GM21717 (cell line): ENCODE results near the gene RAB12.
A peak's percentile ranks its signal among the peaks of the same experiment; 100 is the strongest.
"Not testable (repeated sequence)": the region's sequence is repeated elsewhere in the genome, so short reads cannot be mapped to it uniquely, and the experiment has no call there.

Source experiments
- ATAC-seq: cut with Tn5 transposase; IDR thresholded peaks from one replicate; pipeline ENCODE4 v1.9.1; 2021; ENCODE audit warnings: mild to moderate bottlenecking, moderate library complexity; ENCODE audit not compliant: unreplicated experiment

The RAB12 gene

GRCh38 chr18:8608795-8609658, at the start of gene RAB12:
TSS of gene RAB12 (plus strand) at chr18:8609437. CDS start at chr18:8609440, 3 bp downstream.
- ATAC-seq: peak; percentile 58

- no peak for ATAC-seq
These were observed 49.5 kb upstream of the RAB12 start for GRCh38 chr18:8559612-8560186.

GRCh38 chr18:8561123-8561910, 47.9 kb upstream of the RAB12 start:
- ATAC-seq: no peak

GRCh38 chr18:8562070-8562469, 47.2 kb upstream of the RAB12 start:
- ATAC-seq: no peak

- ATAC-seq: no peak
These were observed 46.3 kb upstream of the RAB12 start for GRCh38 chr18:8562919-8563318.

- ATAC-seq: no peak
These were observed 37.8 kb upstream of the RAB12 start for GRCh38 chr18:8571399-8571798.

- ATAC-seq: not testable (repeated sequence)
These were observed 35.5 kb upstream of the RAB12 start for GRCh38 chr18:8573766-8574165.

GRCh38 chr18:8584798-8585197, 24.4 kb upstream of the RAB12 start:
- ATAC-seq: no peak

- no peak for ATAC-seq
These were observed 22.3 kb upstream of the RAB12 start for GRCh38 chr18:8586941-8587340.

GRCh38 chr18:8595445-8595844, 13.8 kb upstream of the RAB12 start:
- ATAC-seq: no peak

GRCh38 chr18:8601277-8602032, 7.8 kb upstream of the RAB12 start:
- ATAC-seq: peak; percentile 65

- peak; percentile 26 for ATAC-seq
These were observed 7.2 kb upstream of the RAB12 start for GRCh38 chr18:8602040-8602439.

GRCh38 chr18:8602557-8602956, 6.7 kb upstream of the RAB12 start:
- ATAC-seq: no peak

- no peak for ATAC-seq
These were observed 5.3 kb upstream of the RAB12 start for GRCh38 chr18:8603663-8604520.

- ATAC-seq: no peak
These were observed 3.3 kb upstream of the RAB12 start for GRCh38 chr18:8605974-8606373.

GRCh38 chr18:8607776-8608742, 1.2 kb upstream of the RAB12 start:
- no peak for ATAC-seq

- ATAC-seq: peak; percentile 9
These were observed 622 bp downstream of the RAB12 start for GRCh38 chr18:8609659-8610458.

- ATAC-seq: no peak
These were observed 1.2 kb downstream of the RAB12 start for GRCh38 chr18:8610459-8610851.
